H1 (cell line): Measurements from ENCODE around the gene SLC27A5. TPM values are rescaled to one million over a fixed set of nuclear protein-coding genes. Genes with fewer than 3 reads are reported as not detected.
"Not testable (repeated sequence)": the region's sequence is repeated elsewhere in the genome, so short reads cannot be mapped to it uniquely, and the experiment has no call there.

Experiments
- CTCF ChIA-PET: fragments of 300-600 bp; sonication (Branson Sonifier 250); formaldehyde crosslinking; loops from one replicate; lab custom pipeline; 2021; ENCODE audit not compliant: partially characterized antibody; lab: Charles Lee
- POLR2A ChIA-PET: fragments of 300-600 bp; sonication (Branson Sonifier 250); formaldehyde crosslinking; loops from one replicate; lab custom pipeline; 2021; ENCODE audit warnings: inconsistent platforms; ENCODE audit not compliant: partially characterized antibody; lab: Charles Lee
- DNase-seq, 2 experiments: peaks; one replicate each; pipeline versions ENCODE4 v3.0.0 to v3.0.0-alpha.2; 2010 to 2022; ENCODE audit warnings: low spot score in 2 of 2, low read depth in 1 of 2, mixed read lengths in 1 of 2
- FAIRE-seq: peaks from 2 replicates; lab custom pipeline; 2011; peaks lifted over from hg19 to GRCh38; lab: Jason Lieb, UNC
- H2AFZ ChIP-seq: 2 replicates; pipeline ENCODE4 v1.8.1; 2012; ENCODE audit warnings: low read length, inconsistent platforms
- H2AK5ac ChIP-seq: 2 replicates; pipeline ENCODE4 v1.6.1; 2013; ENCODE audit warnings: low read depth, low read length
- H2BK120ac ChIP-seq: replicated peaks from 2 replicates; pipeline ENCODE3; 2013; ENCODE audit warnings: low read depth, low read length, inconsistent platforms
- H2BK12ac ChIP-seq: 2 replicates; pipeline ENCODE4 v1.6.1; 2013; ENCODE audit warnings: low read depth, low read length
- H2BK15ac ChIP-seq: 2 replicates; pipeline ENCODE4 v1.6.1; 2013; ENCODE audit warnings: low read length
- H2BK20ac ChIP-seq: 2 replicates; pipeline ENCODE4 v1.6.1; 2013; ENCODE audit warnings: low read length
- H2BK5ac ChIP-seq: 2 replicates; pipeline ENCODE4 v1.6.1; 2013; ENCODE audit warnings: low read depth, low read length
- H3K14ac ChIP-seq: 2 replicates; pipeline ENCODE4 v1.6.1; 2013; ENCODE audit warnings: inconsistent platforms; ENCODE audit not compliant: insufficient read length
- H3K18ac ChIP-seq: 2 replicates; pipeline ENCODE4 v1.6.1; 2013; ENCODE audit warnings: low read length; ENCODE audit errors: extremely low read depth
- H3K23ac ChIP-seq: 2 replicates; pipeline ENCODE4 v1.6.1; 2013; ENCODE audit warnings: inconsistent platforms; ENCODE audit not compliant: insufficient read length
- H3K23me2 ChIP-seq: 2 replicates; pipeline ENCODE4 v1.6.1; 2013; ENCODE audit warnings: low read depth, low read length
- H3K27ac ChIP-seq: 2 replicates; pipeline ENCODE4 v1.6.1; 2011; ENCODE audit warnings: low read depth, low read length, inconsistent platforms
- H3K27me3 ChIP-seq, 4 experiments: replicated peaks in 1 of 4; 1 replicate in 1 of 4; 2 replicates in 3 of 4; pipeline versions ENCODE4 v1.6.1 to v1.8.1; 2011 to 2013; ENCODE audit warnings: low read length in 3 of 4, mild to moderate bottlenecking in 3 of 4, inconsistent platforms in 2 of 4, mixed read lengths in 2 of 4, moderate library complexity in 1 of 4; ENCODE audit not compliant: control insufficient read depth in 3 of 4, insufficient read depth in 3 of 4; ENCODE audit errors: extremely low read depth in 1 of 4
- H3K36me3 ChIP-seq, 4 experiments: 2 replicates each; pipeline versions ENCODE4 v1.6.1 to v1.8.1; 2011 to 2013; ENCODE audit warnings: mild to moderate bottlenecking in 4 of 4, low read length in 3 of 4, moderate library complexity in 2 of 4, control low read depth in 1 of 4, inconsistent platforms in 1 of 4; ENCODE audit not compliant: insufficient read depth in 4 of 4, control insufficient read depth in 2 of 4
- H3K4ac ChIP-seq: replicated peaks from 2 replicates; pipeline ENCODE3; 2013; ENCODE audit warnings: low read length, low read depth, mixed read lengths, inconsistent platforms; ENCODE audit not compliant: insufficient read length
- H3K4me1 ChIP-seq, 4 experiments: replicated peaks in 1 of 4; 1 replicate in 1 of 4; 2 replicates in 3 of 4; pipeline versions ENCODE4 v1.6.1 to v1.8.1; 2011 to 2013; ENCODE audit warnings: low read length in 3 of 4, inconsistent platforms in 2 of 4, mixed read lengths in 1 of 4; ENCODE audit not compliant: insufficient read depth in 4 of 4, control insufficient read depth in 3 of 4
- H3K4me2 ChIP-seq, 2 experiments: 2 replicates each; pipeline versions ENCODE4 v1.6.1 to v1.8.1; 2011 to 2013; ENCODE audit warnings: low read depth in 2 of 2, low read length in 2 of 2, control low read depth in 1 of 2, inconsistent platforms in 1 of 2, mild to moderate bottlenecking in 1 of 2; ENCODE audit not compliant: insufficient read depth in 1 of 2
- H3K4me3 ChIP-seq, 4 experiments: fragments of 200-600, 300-600 bp in 1 of 4; sonication (generic), shearing (Covaris generic), sonication (Bioruptor Twin) in 1 of 4; 2 replicates each; pipeline versions ENCODE4 v1.5.1 to v1.8.1; 2011 to 2016; ENCODE audit warnings: low read length in 4 of 4, low read depth in 3 of 4, control low read depth in 2 of 4, inconsistent platforms in 2 of 4, mild to moderate bottlenecking in 2 of 4, mixed read lengths in 1 of 4, moderate library complexity in 1 of 4; ENCODE audit not compliant: insufficient read depth in 2 of 4; ENCODE audit errors: extremely low read depth in 1 of 4
- H3K56ac ChIP-seq: replicated peaks from 2 replicates; pipeline ENCODE3; 2013; ENCODE audit warnings: low read depth, mild to moderate bottlenecking, mixed read lengths, low read length, inconsistent platforms; ENCODE audit not compliant: insufficient read length
- H3K79me1 ChIP-seq: 2 replicates; pipeline ENCODE4 v1.6.1; 2013; ENCODE audit warnings: low read depth, low read length, control low read depth
- H3K79me2 ChIP-seq, 2 experiments: 2 replicates each; pipeline versions ENCODE4 v1.6.1 to v1.8.1; 2012 to 2013; ENCODE audit warnings: low read length in 2 of 2, mild to moderate bottlenecking in 2 of 2, inconsistent platforms in 1 of 2; ENCODE audit not compliant: insufficient read depth in 2 of 2, control insufficient read depth in 1 of 2
- H3K9ac ChIP-seq, 4 experiments: replicated peaks in 1 of 4; 1 replicate in 1 of 4; 2 replicates in 3 of 4; pipeline versions ENCODE4 v1.6.1 to v1.8.1; 2011 to 2013; ENCODE audit warnings: low read depth in 3 of 4, low read length in 3 of 4, control low read depth in 2 of 4, mild to moderate bottlenecking in 2 of 4, moderate library complexity in 2 of 4, inconsistent platforms in 1 of 4; ENCODE audit errors: extremely low read depth in 1 of 4
- H3K9me3 ChIP-seq, 2 experiments: 2 replicates each; pipeline versions ENCODE4 v1.6.1 to v1.8.1; 2012 to 2013; ENCODE audit warnings: mild to moderate bottlenecking in 2 of 2, moderate library complexity in 2 of 2, control low read depth in 1 of 2, inconsistent platforms in 1 of 2, low read depth in 1 of 2, low read length in 1 of 2, mixed read lengths in 1 of 2; ENCODE audit not compliant: insufficient read depth in 2 of 2
- H4K20me1 ChIP-seq, 2 experiments: replicated peaks in 1 of 2; 2 replicates each; pipeline versions ENCODE3 to v1.8.1; 2011 to 2013; ENCODE audit warnings: inconsistent platforms in 2 of 2, low read length in 2 of 2, mild to moderate bottlenecking in 1 of 2; ENCODE audit not compliant: insufficient read depth in 2 of 2, control insufficient read depth in 1 of 2
- H4K5ac ChIP-seq: 2 replicates; pipeline ENCODE4 v1.6.1; 2013; ENCODE audit warnings: low read length, low read depth, mixed read lengths, inconsistent platforms; ENCODE audit not compliant: insufficient read length
- H4K8ac ChIP-seq: 2 replicates; pipeline ENCODE4 v1.8.0; 2013; ENCODE audit warnings: mild to moderate bottlenecking, moderate library complexity, low read length, inconsistent platforms; ENCODE audit not compliant: insufficient read depth; ENCODE audit errors: extremely low read depth
- H4K91ac ChIP-seq: replicated peaks from 2 replicates; pipeline ENCODE3; 2013; ENCODE audit warnings: low read length, mixed read lengths, inconsistent platforms; ENCODE audit not compliant: insufficient read length
- WGBS, 2 experiments: shearing (Covaris generic) in 1 of 2; methylation state at CpG; one replicate each; pipeline versions ENCODE4 v1.1.6 to v1.1.7; 2013 to 2015; ENCODE audit warnings: low lambda C conversion rate in 2 of 2, mixed read lengths in 2 of 2, inconsistent platforms in 1 of 2, low coverage in 1 of 2, missing lambda C conversion rate in 1 of 2; ENCODE audit not compliant: insufficient replicate concordance in 2 of 2, insufficient coverage in 1 of 2, insufficient read length in 1 of 2; ENCODE audit errors: extremely low coverage in 1 of 2, missing lambda C conversion rate in 1 of 2; 5-methylcytosine and 5-hydroxymethylcytosine counted together
- polyA plus RNA-seq, 7 experiments: library from polyadenylated mRNA; depleted of rRNA in 3 of 7; stranded (reverse) in 5 of 7; unstranded in 2 of 7; fragments of >200 nt in 5 of 7; fragments of 200-250 nt in 2 of 7; gene quantifications; 1 replicate in 5 of 7; 2 replicates in 1 of 7; 4 replicates in 1 of 7; pipeline versions ENCODE4 v1.2.1 to v1.2.3, GENCODE V29; 2011 to 2013; ENCODE audit warnings: missing spikeins in 2 of 7, mixed read lengths in 2 of 7
- total RNA-seq: library from RNA; stranded (reverse); fragmentation: NEBNext Ultra II Directional; extraction: Animal tissue kit (Norgen Biotek cat#: 25700); gene quantifications from 2 replicates; pipeline ENCODE4 v1.2.1, GENCODE V29; 2021

Gene SLC27A5
- total and polyA plus RNA-seq, 2 of the 8 experiments (the other 6 are each of a cell fraction or from before 2014, with no cell fraction given), result 25.1 to 80.5 TPM

GRCh38 chr19:58449980-58450379 is 61.8 kb downstream of the SLC27A5 start:
- H3K9ac ChIP-seq, H4K5ac ChIP-seq, H3K79me1 ChIP-seq, H3K56ac ChIP-seq, H2BK20ac ChIP-seq, H2BK15ac ChIP-seq, FAIRE-seq, H2AFZ ChIP-seq, H3K4ac ChIP-seq, H3K4me3 ChIP-seq, H2BK5ac ChIP-seq, H3K18ac ChIP-seq, H2AK5ac ChIP-seq, H3K27ac ChIP-seq, H3K14ac ChIP-seq, H3K36me3 ChIP-seq, H2BK120ac ChIP-seq, DNase-seq, H2BK12ac ChIP-seq, H3K23ac ChIP-seq, H3K79me2 ChIP-seq, H3K4me2 ChIP-seq, H4K91ac ChIP-seq, H3K4me1 ChIP-seq, H4K8ac ChIP-seq, H4K20me1 ChIP-seq, H3K23me2 ChIP-seq: not testable (repeated sequence)
- CTCF ChIA-PET, result interaction anchor here (0.6 kb wide), 2 partner anchors 26 to 34 kb away, joined by 3 to 5 read pairs; no protein-coding TSS in a partner anchor
- 71% methylated on average over 5 of the region's 5 CpGs; no CpG with 5 or more reads in 1 of the 2 experiments for WGBS, 2 experiments
- POLR2A ChIA-PET, result interaction anchor here (3.1 kb wide), 1 partner anchor 10 kb away, joined by 13 read pairs; the partner anchor contains the start of gene ZNF132
- Histone ChIP-seq H3K9me3 (peaks cover 14 to 17% of the 10 kb centered on the region in 2 experiments), H3K27me3 (peaks cover 0 to 12% (median 6%) of the 10 kb centered on the region in 4 experiments; a peak in 3 of 7 replicates)

- H4K91ac ChIP-seq, DNase-seq, H2AK5ac ChIP-seq, H2BK12ac ChIP-seq, H3K14ac ChIP-seq, H3K4ac ChIP-seq, H2AFZ ChIP-seq, H3K23me2 ChIP-seq, H4K20me1 ChIP-seq, H3K4me3 ChIP-seq, H3K18ac ChIP-seq, H3K23ac ChIP-seq, H3K56ac ChIP-seq, H2BK15ac ChIP-seq, H3K79me2 ChIP-seq, H2BK5ac ChIP-seq, H4K5ac ChIP-seq, FAIRE-seq, H3K4me2 ChIP-seq, H2BK20ac ChIP-seq, H3K4me1 ChIP-seq, H2BK120ac ChIP-seq, H3K27ac ChIP-seq, H3K79me1 ChIP-seq, H3K9ac ChIP-seq, H4K8ac ChIP-seq, H3K36me3 ChIP-seq, CTCF ChIA-PET: not testable (repeated sequence)
- 68% methylated on average over 3 of the region's 3 CpGs; no CpG with 5 or more reads in 1 of the 2 experiments for WGBS, 2 experiments
- Histone ChIP-seq H3K9me3 (peaks cover 14 to 17% of the 10 kb centered on the region in 2 experiments), H3K27me3 (peaks cover 0 to 12% (median 6%) of the 10 kb centered on the region in 4 experiments; a peak in 3 of 7 replicates)
- POLR2A ChIA-PET, result interaction anchor here (1.0 kb wide), 1 partner anchor 20 kb away, joined by 3 read pairs; no protein-coding TSS in a partner anchor
Observed at GRCh38 chr19:58448860-58449259, 62.9 kb downstream of the SLC27A5 start.
